MM.1S (cell line): ENCODE results near the gene GRPR.

Experiments
- DNase-seq: peaks from one replicate; pipeline ENCODE4 v3.0.0-alpha.2; 2015
- H2AFZ ChIP-seq: fragments of 300-600 bp; sonication (generic); 2 replicates; pipeline ENCODE4 v1.6.0; 2016; ENCODE audit warnings: antibody characterized with exemption, low read length
- H3F3A ChIP-seq: fragments of 300-600 bp; sonication (generic); 2 replicates; pipeline ENCODE4 v1.6.1; 2016; ENCODE audit warnings: mild to moderate bottlenecking, antibody characterized with exemption, low read length, moderate library complexity, mixed read lengths; ENCODE audit not compliant: insufficient read depth
- H3K27ac ChIP-seq: fragments of 300-600 bp; sonication (generic); 2 replicates; pipeline ENCODE4 v1.5.1; 2016; ENCODE audit warnings: mild to moderate bottlenecking, low read length
- H3K27me3 ChIP-seq: fragments of 300-600 bp; sonication (generic); replicated peaks from 2 replicates; pipeline ENCODE4 v1.6.0; 2016; ENCODE audit warnings: low read length; ENCODE audit not compliant: insufficient read depth
- H3K36me3 ChIP-seq: fragments of 300-600 bp; sonication (generic); replicated peaks from 2 replicates; pipeline ENCODE4 v1.6.1; 2016; ENCODE audit warnings: mild to moderate bottlenecking, low read length, mixed read lengths; ENCODE audit not compliant: insufficient read depth
- H3K4me1 ChIP-seq: fragments of 300-600 bp; sonication (generic); 2 replicates; pipeline ENCODE4 v1.6.1; 2016; ENCODE audit warnings: low read length, mixed read lengths
- H3K4me2 ChIP-seq: fragments of 300-600 bp; sonication (generic); 2 replicates; pipeline ENCODE4 v1.6.0; 2016; ENCODE audit warnings: low read depth, low read length
- H3K4me3 ChIP-seq: fragments of 300-600 bp; sonication (generic); 2 replicates; pipeline ENCODE4 v1.5.1; 2016; ENCODE audit warnings: low read length, mixed read lengths
- H3K79me2 ChIP-seq: fragments of 300-600 bp; sonication (generic); 2 replicates; pipeline ENCODE4 v1.6.1; 2016; ENCODE audit warnings: mixed run types, low read length, mixed read lengths
- H3K9ac ChIP-seq: fragments of 300-600 bp; sonication (generic); 2 replicates; pipeline ENCODE4 v1.6.1; 2016; ENCODE audit warnings: low read length, mixed read lengths
- H3K9me2 ChIP-seq: fragments of 300-600 bp; sonication (generic); replicated peaks from 2 replicates; pipeline ENCODE4 v1.6.1; 2016; ENCODE audit warnings: mild to moderate bottlenecking, low read length, mixed read lengths; ENCODE audit not compliant: insufficient read depth
- H3K9me3 ChIP-seq: fragments of 300-600 bp; sonication (generic); replicated peaks from 2 replicates; pipeline ENCODE4 v1.6.1; 2016; ENCODE audit warnings: mild to moderate bottlenecking, low read length, mixed read lengths; ENCODE audit not compliant: insufficient read depth
- H4K20me1 ChIP-seq: fragments of 300-600 bp; sonication (generic); 2 replicates; pipeline ENCODE4 v1.6.1; 2016; ENCODE audit warnings: mild to moderate bottlenecking, low read length, moderate library complexity, mixed read lengths; ENCODE audit not compliant: insufficient read depth
- CTCF ChIP-seq: fragments of 300-600 bp; sonication (generic); IDR thresholded peaks from 2 replicates; pipeline ENCODE4 v1.5.1; 2016; ENCODE audit warnings: antibody characterized with exemption, low read length, mixed read lengths
- EZH2 ChIP-seq: fragments of 300-600 bp; sonication (generic); optimal IDR thresholded peaks from 2 replicates; pipeline ENCODE3; 2017; ENCODE audit warnings: low read depth, mild to moderate bottlenecking, antibody characterized with exemption, low read length, mixed read lengths
- EZH2phosphoT487 ChIP-seq: fragments of 300-600 bp; sonication (generic); IDR thresholded peaks from 2 replicates; pipeline ENCODE4 v1.6.1; 2018; ENCODE audit warnings: antibody characterized with exemption, low read length

GRPR gene

GRCh38 chrX:16100673-16101072 lies 22.7 kb upstream of the GRPR start:
- Histone ChIP-seq H3K4me2 (no peak overlapping the region), H4K20me1 (no peaks in the 10 kb centered on the region), H3K9me3 (no peaks in the 10 kb centered on the region), H3F3A (no peaks in the 10 kb centered on the region), H3K4me1 (0 out of 2 replicates have a peak, but pooled peaks cover 5% of the 10 kb centered on the region), H3K4me3 (no peak overlapping the region), H3K79me2 (no peaks in the 10 kb centered on the region), H3K36me3 (no peaks in the 10 kb centered on the region), H3K27ac (no peak overlapping the region), H3K27me3 (no peaks in the 10 kb centered on the region), H3K9me2 (no peaks in the 10 kb centered on the region), H2AFZ (no peak overlapping the region), H3K9ac (no peak overlapping the region)
- TF ChIP-seq CTCF (no peak), EZH2 (no peak), EZH2phosphoT487 (no peak)
- DNase-seq: no peak

- Histone ChIP-seq H3K36me3 (no peaks in the 10 kb centered on the region), H4K20me1 (no peaks in the 10 kb centered on the region), H3K9me3 (no peaks in the 10 kb centered on the region), H3F3A (no peaks in the 10 kb centered on the region), H3K4me2 (no peak overlapping the region), H3K4me1 (0 out of 2 replicates have a peak, but pooled peaks cover 5% of the 10 kb centered on the region), H3K9me2 (no peaks in the 10 kb centered on the region), H3K4me3 (no peak overlapping the region), H2AFZ (no peak overlapping the region), H3K27me3 (no peaks in the 10 kb centered on the region), H3K27ac (no peak overlapping the region), H3K79me2 (no peaks in the 10 kb centered on the region), H3K9ac (no peak overlapping the region)
- TF ChIP-seq CTCF (no peak), EZH2phosphoT487 (no peak), EZH2 (no peak)
- no peak for DNase-seq
These were observed 21.8 kb upstream of the GRPR start for GRCh38 chrX:16101581-16101980.

GRCh38 chrX:16103625-16104024 lies 19.7 kb upstream of the GRPR start:
- H2AFZ ChIP-seq: no peak overlapping the region

More at GRCh38 chrX:16103625-16104024, 19.7 kb upstream of the GRPR start:
- Histone ChIP-seq H4K20me1 (no peaks in the 10 kb centered on the region), H3K27ac (no peak overlapping the region), H3K9me2 (no peaks in the 10 kb centered on the region), H3K4me3 (no peak overlapping the region), H3K4me1 (0 out of 2 replicates have a peak, but pooled peaks cover 5% of the 10 kb centered on the region), H3K27me3 (no peaks in the 10 kb centered on the region), H3K36me3 (no peaks in the 10 kb centered on the region), H3K79me2 (no peaks in the 10 kb centered on the region), H3K9me3 (no peaks in the 10 kb centered on the region), H3K4me2 (no peak overlapping the region), H3F3A (no peaks in the 10 kb centered on the region), H3K9ac (no peak overlapping the region)
- TF ChIP-seq CTCF (no peak), EZH2 (no peak), EZH2phosphoT487 (no peak)
- no peak for DNase-seq
